ENCODE measurements around the gene NTRK2.

DNA sequence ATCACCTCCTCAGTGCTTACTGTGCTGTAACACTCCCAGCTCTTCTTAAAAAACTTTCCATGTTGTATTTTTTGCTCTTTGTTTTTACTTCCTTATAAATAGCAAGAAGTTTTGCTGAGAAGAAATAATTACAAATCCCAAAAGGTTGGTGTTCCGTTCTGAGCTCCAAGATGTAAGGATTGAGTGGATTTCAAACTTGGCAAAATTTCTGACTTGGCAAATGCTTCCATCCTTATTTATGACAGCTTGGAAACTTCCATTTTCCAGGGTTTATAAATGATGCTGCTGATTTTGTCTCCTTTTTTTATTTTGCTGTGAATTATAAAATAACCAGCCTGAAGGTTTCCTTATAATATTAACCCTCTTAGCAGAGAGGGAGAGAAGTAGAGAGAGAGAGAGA lies 151.9 kb downstream of the NTRK2 start:
- TF ChIP-seq, protein P1, sequence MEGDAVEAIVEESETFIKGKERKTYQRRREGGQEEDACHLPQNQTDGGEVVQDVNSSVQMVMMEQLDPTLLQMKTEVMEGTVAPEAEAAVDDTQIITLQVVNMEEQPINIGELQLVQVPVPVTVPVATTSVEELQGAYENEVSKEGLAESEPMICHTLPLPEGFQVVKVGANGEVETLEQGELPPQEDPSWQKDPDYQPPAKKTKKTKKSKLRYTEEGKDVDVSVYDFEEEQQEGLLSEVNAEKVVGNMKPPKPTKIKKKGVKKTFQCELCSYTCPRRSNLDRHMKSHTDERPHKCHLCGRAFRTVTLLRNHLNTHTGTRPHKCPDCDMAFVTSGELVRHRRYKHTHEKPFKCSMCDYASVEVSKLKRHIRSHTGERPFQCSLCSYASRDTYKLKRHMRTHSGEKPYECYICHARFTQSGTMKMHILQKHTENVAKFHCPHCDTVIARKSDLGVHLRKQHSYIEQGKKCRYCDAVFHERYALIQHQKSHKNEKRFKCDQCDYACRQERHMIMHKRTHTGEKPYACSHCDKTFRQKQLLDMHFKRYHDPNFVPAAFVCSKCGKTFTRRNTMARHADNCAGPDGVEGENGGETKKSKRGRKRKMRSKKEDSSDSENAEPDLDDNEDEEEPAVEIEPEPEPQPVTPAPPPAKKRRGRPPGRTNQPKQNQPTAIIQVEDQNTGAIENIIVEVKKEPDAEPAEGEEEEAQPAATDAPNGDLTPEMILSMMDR (IDR thresholded peaks at IDR 0.05; ENCODE audit: low read depth, low read length, poor library complexity, severe bottlenecking) = no peak
- TF ChIP-seq EZH2phosphoT487 (IDR thresholded peaks at IDR 0.05; ENCODE audit: borderline replicate concordance, low read length) = no peak
